ENCODE results near the gene GBX1.

DNA sequence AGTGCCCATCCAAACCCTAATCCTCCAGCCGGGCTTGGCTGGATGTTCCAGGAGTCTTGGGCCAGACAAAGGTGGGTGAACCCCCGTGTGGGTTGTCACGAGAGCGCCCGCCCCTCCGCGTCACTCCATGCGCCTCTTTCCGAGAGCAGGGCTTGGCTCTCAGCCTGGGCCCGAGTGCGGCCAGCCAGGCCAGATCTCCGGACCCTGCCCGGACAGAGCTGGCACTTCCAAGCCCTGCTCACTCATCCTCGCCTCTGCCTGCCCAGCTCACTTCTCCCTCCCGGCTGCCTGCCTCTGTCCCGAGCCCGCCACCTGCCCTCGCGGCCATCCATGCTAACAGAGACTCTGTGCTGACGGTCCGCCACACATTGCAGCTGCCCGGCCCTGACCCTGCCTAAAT lies 46.6 kb downstream of the GBX1 start:
- TF ChIP-seq, protein P1, sequence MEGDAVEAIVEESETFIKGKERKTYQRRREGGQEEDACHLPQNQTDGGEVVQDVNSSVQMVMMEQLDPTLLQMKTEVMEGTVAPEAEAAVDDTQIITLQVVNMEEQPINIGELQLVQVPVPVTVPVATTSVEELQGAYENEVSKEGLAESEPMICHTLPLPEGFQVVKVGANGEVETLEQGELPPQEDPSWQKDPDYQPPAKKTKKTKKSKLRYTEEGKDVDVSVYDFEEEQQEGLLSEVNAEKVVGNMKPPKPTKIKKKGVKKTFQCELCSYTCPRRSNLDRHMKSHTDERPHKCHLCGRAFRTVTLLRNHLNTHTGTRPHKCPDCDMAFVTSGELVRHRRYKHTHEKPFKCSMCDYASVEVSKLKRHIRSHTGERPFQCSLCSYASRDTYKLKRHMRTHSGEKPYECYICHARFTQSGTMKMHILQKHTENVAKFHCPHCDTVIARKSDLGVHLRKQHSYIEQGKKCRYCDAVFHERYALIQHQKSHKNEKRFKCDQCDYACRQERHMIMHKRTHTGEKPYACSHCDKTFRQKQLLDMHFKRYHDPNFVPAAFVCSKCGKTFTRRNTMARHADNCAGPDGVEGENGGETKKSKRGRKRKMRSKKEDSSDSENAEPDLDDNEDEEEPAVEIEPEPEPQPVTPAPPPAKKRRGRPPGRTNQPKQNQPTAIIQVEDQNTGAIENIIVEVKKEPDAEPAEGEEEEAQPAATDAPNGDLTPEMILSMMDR (IDR thresholded peaks at IDR 0.05) = no peak
- TF ChIP-seq POLR2AphosphoS5 (IDR thresholded peaks at IDR 0.05) = no peak
- no peak for TF ChIP-seq POLR2A (IDR thresholded peaks at IDR 0.05; ENCODE audit: low read depth)
- no peak for TF ChIP-seq EP300 (IDR thresholded peaks at IDR 0.05)

Data from esophagus muscularis mucosa (tissue), 4 donors.